Activated T-helper 1 cell treated with Interleukin-2 at 50 U/mL for 16 hours (primary cell): Measurements from ENCODE around the gene ANXA1.

Experiments
- DNase-seq: peaks from one replicate; pipeline ENCODE4 v3.0.0-alpha.2; 2020; ENCODE audit warnings: low read depth

ANXA1 gene

GRCh38 chr9:73151653-73152542, at the start of gene ANXA1:
Gene ANXA1 (plus strand): TSS chr9:73151865. CDS start chr9:73158536, 6,671 bp downstream.
- DNase-seq: no peak

GRCh38 chr9:73104342-73104741, 47.3 kb upstream of the ANXA1 start:
- DNase-seq: no peak

GRCh38 chr9:73104921-73105320, 46.7 kb upstream of the ANXA1 start:
- no peak for DNase-seq

- DNase-seq: peak; percentile 33
Measured at GRCh38 chr9:73107489-73108069, 44.1 kb upstream of the ANXA1 start.

GRCh38 chr9:73114058-73114457, 37.6 kb upstream of the ANXA1 start:
- DNase-seq: no peak

GRCh38 chr9:73114958-73115357, 36.7 kb upstream of the ANXA1 start:
- no peak for DNase-seq

GRCh38 chr9:73116031-73116430, 35.6 kb upstream of the ANXA1 start:
- DNase-seq: no peak

GRCh38 chr9:73116880-73117279, 34.8 kb upstream of the ANXA1 start:
- no peak for DNase-seq

GRCh38 chr9:73118286-73118685, 33.4 kb upstream of the ANXA1 start:
- no peak for DNase-seq

- no peak for DNase-seq
Measured at GRCh38 chr9:73118898-73119554, 32.6 kb upstream of the ANXA1 start.

- DNase-seq: no peak
Measured at GRCh38 chr9:73121375-73121935, 30.2 kb upstream of the ANXA1 start.

- no peak for DNase-seq
Measured at GRCh38 chr9:73125651-73126050, 26.0 kb upstream of the ANXA1 start.

GRCh38 chr9:73129941-73130685, 21.6 kb upstream of the ANXA1 start:
- no peak for DNase-seq

GRCh38 chr9:73131461-73131860, 20.2 kb upstream of the ANXA1 start:
- no peak for DNase-seq

GRCh38 chr9:73132034-73132776, 19.5 kb upstream of the ANXA1 start:
- DNase-seq: peak; percentile 43

- DNase-seq: no peak
Measured at GRCh38 chr9:73133022-73133651, 18.5 kb upstream of the ANXA1 start.

- DNase-seq: no peak
Measured at GRCh38 chr9:73133921-73134407, 17.7 kb upstream of the ANXA1 start.

GRCh38 chr9:73135394-73135793, 16.3 kb upstream of the ANXA1 start:
- no peak for DNase-seq

GRCh38 chr9:73137286-73137899, 14.3 kb upstream of the ANXA1 start:
- DNase-seq: no peak

- DNase-seq: no peak
Measured at GRCh38 chr9:73137914-73138313, 13.8 kb upstream of the ANXA1 start.
